Eye (tissue), 1 donor: ENCODE measurements around the gene TDP2.
"Not testable (repeated sequence)": the region's sequence is repeated elsewhere in the genome, so short reads cannot be mapped to it uniquely, and the experiment has no call there.

Experiments
- DNase-seq: peaks from one replicate; pipeline ENCODE4 v3.0.0-alpha.2; 2015

TDP2 gene

GRCh38 chr6:24678792-24679352 lies 12.2 kb upstream of the TDP2 start:
- not testable (repeated sequence) for DNase-seq

DNA sequence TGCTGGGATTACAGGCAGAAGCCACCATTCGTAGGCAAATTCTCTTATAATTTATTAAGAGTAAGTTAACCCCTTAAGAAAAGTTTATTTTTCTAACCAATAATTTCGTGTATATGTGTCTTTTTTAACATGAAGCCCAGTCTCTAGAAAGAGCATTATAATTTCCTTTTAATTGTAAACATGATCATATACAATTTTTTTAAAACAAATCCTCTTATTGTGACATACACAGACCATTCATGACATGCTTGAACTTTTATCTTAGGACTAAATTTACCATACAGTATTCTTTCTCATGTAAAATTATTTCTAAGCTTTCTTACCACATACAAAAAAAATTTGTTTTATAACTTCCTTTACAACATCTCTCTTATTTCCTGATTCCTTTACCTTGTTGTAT lies 6.9 kb upstream of the TDP2 start:
- DNase-seq = no peak

DNA sequence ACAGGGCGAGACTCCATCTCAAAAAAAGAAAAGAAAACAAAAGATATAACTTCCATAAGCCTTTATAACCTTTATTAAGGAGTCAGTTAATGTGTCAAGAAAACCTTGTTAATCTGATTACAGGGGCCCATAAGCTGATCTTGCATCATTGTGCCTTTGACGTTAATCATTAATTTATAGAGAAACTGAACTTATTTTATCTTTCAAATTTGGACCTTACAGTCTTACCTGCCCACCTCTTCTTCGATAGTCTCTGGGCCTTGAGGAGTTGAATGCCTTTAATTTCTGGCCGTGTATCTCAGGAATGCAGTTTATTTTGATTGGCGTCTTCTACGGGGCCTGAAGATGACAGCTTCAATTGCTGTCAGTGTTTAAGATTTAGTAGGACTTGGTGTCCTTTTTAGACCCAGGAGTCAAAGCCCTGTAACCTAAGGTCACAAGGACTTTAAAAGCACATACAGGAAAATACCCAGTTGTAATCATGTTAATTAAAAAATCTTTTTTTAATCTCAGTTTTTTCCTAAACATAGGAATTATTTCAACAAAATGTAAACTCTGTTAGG lies 6.0 kb upstream of the TDP2 start:
- no peak for DNase-seq

GRCh38 chr6:24671077-24671476 lies 4.4 kb upstream of the TDP2 start:
- DNase-seq = not testable (repeated sequence)

DNA sequence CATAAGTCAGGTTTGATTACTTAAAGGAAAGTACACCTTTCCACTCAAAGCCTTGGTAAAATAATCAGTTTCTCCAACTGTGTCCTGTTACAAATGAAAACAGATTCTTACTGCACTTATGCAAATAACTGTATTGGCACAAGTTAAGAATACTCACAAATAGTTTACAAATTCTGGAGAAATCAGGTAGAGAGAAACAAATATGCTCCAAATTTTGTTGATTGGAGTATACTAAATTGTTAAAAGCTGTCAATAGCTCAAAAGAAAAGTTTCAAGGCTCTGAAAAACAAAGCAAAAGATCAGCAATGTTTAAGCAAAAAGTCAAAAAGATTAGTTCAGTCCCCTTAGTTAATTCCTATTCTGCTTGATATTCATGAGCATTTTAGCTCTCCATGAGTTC lies 3.8 kb upstream of the TDP2 start:
- DNase-seq = peak; percentile 14

DNA sequence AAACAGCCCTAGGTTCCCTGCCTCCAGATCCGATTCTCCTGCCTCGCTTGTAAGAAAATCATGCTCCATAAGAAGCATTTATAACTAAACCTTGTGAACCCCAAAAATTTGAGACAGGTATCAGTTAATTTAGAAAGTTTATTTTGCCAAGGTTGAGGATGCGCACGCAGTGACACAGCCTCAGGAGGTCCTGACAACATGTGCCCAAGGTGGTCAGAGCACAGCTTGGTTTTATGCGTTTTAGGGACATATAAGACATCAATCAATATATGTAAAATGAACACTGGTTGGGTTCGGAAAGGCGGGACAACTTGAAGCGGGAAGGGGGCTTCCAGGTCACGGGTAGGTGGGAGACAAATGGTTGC lies 2.3 kb upstream of the TDP2 start:
- DNase-seq = no peak

DNA sequence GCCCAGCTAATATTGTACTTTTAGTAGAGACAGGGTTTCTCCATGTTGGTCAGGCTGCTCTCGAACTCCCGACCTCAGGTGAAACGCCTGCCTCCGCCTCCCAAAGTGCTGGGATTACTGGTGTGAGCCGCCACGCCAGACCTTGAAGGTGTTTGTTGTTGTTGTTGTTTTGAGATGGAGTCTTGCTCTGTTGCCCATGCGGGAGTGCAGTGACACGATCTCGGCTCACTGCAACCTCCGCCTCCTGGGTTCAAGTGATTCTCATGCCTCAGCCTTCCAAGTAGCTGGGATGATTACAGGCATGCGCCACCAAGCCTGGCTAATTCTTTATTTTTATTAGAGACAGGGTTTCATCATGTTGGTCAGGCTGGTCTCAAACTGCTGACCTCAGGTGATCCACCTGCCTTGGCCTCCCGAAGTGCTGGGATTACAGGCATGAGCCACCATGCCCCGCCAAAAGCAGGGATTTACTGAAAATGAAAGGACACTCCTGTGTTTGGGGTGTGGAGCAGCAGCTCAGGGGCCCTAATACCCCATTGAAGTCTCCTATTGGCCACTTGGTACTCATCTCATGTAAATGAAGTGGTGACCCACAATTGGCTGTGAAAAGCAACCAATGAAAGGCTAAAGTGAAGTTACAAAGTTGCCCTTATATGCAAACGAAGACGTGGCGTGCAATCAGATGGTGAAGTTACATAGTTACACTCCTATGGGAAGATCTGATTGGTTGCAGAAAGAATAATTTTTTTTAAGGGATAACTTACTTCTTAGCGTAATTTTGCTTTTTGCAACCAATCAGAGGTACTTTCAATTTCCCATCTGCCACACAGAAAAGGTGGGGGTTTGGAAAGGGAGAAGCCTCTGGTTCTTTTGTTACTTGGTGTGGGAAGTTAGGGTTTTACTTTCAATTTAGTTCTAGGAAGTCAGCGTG lies 1.6 kb upstream of the TDP2 start:
- not testable (repeated sequence) for DNase-seq

DNA sequence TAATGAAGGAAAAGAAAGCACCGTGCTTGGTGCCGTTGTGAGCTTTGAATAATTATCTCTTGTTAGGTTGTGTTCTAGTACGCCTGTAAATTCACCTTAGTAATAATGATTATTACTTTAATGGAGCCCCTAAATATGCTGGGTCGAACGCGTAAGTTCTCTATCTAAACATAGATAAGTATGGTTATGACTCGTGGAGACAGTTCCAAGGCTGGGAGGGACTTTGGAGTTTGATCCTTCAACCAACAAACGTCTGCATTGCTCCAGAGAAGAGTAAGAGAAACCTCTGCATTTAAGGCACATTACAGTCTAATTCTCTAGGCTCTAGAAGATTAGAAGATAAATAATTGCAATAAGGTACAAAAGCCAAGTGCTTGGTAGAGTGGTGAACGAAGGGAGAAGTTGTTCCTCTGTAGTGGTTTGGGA lies 692 bp upstream of the TDP2 start:
- DNase-seq = no peak

GRCh38 chr6:24666097-24666640 lies 530 bp downstream of the TDP2 start:
- DNase-seq = no peak

DNA sequence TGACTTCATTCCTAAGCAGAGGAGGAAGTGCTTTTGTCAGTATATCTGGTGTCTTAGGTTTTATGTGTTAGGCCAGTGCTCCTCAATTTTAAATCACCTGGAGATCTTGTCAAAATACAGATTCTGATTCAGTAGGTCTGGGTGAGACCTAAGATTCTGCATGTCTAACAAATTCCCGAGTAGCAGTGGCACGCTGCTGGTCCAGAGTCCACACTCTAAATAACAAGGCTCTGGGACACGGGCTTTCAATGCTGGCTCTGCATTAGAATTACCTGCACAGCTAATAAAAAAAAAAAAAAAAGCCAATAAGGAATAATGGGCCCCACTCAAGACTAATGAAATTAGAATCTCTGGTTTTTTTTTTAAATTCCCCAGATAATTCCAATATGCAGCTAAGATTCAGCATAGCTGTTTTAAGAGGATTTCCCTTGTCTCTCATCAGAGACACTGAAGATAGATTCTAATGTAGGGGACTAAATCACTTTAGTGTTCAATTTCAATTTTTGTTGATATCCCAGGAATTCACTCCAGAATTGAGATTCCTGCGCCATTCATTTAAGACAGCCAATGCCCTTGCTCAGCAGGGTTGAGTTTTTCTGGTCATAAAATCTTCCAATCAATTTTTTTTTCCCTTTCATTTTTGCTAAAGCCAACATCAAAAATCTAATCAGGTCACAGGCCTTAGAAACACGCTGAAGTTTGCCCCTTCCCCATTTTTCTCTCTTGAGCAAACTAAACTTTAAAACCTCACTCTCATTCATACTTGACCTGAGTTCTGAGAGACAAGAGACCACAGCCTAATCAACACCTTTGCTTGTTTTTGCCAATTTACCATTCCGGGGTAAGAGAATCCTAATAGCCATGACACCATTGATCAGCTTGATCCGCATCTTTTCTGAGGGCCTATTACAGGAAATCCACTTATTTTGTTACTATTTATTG lies 2.4 kb downstream of the TDP2 start:
- no peak for DNase-seq

DNA sequence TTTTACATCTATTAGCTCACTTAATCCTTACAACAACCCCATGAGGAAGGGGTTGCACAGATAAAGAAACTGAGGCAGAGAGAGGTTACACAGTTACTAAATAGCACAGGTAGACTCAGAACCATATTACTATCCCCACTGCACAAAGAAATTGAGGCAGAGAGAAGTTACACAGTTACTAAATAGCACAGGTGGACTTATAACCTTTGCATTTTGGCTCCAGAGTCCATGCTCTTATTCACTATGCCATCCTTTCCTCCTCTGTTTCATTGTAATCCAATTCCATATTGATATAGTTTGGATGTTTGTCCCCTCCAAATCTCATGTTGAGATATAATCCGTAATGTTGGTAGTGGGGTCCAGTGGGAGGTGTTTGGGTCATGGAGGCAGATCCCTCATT lies 3.5 kb downstream of the TDP2 start:
- DNase-seq = no peak

DNA sequence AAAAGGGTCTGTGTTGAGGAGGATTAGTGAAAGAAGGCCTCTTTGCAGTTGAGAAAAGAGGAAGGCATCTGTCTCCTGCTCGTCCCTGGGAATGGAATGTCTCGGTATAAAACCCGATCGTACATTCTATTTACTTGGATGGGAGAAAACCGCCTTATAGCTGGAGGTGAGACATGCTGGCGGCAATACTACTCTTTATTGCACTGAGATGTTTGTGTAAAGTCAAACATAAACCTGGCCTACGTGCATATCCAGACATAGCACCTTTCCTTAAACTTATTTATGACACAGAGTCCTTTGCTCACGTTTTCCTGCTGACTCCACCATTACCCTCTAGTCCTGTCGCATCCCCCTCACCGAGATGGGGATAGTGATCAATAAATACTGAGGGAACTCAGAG lies 4.5 kb downstream of the TDP2 start:
- DNase-seq = no peak

DNA sequence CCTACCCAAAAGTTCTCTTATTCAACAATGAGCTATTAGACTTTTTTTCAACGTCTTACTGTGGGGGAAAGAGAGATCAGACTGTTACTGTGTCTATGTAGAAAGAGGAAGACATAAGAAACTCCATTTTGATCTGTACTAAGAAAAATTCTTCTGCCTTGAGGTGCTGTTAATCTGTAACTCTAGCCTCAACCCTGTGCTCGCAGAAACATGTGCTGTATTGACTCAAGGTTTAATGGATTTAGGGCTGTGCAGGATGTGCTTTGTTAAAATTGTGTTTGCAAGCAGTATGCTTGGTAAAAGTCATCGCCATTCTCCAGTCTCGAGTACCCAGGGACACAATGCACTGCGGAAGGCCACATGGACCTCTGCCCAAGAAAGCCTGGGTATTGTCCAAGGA lies 4.9 kb downstream of the TDP2 start:
- not testable (repeated sequence) for DNase-seq

DNA sequence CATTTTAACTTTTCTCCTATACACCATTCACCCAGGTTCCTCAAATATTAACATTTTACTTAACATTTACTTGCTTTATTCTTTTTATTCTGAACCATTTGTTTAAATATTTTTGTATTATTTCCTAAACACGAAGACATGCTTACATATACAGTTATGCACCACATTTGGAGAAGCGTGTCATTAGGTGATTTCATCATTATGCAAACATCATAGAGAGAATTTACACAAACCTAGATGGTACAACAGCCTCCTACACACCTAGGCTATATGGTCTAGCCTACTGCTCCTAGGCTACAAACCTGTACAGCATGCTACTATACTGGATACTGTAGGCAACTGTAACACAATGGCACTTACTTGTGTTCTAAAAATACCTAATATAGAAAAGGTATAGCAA lies 6.6 kb downstream of the TDP2 start:
- no peak for DNase-seq

- DNase-seq = no peak
Observed at GRCh38 chr6:24659561-24659960, 7.1 kb downstream of the TDP2 start.

DNA sequence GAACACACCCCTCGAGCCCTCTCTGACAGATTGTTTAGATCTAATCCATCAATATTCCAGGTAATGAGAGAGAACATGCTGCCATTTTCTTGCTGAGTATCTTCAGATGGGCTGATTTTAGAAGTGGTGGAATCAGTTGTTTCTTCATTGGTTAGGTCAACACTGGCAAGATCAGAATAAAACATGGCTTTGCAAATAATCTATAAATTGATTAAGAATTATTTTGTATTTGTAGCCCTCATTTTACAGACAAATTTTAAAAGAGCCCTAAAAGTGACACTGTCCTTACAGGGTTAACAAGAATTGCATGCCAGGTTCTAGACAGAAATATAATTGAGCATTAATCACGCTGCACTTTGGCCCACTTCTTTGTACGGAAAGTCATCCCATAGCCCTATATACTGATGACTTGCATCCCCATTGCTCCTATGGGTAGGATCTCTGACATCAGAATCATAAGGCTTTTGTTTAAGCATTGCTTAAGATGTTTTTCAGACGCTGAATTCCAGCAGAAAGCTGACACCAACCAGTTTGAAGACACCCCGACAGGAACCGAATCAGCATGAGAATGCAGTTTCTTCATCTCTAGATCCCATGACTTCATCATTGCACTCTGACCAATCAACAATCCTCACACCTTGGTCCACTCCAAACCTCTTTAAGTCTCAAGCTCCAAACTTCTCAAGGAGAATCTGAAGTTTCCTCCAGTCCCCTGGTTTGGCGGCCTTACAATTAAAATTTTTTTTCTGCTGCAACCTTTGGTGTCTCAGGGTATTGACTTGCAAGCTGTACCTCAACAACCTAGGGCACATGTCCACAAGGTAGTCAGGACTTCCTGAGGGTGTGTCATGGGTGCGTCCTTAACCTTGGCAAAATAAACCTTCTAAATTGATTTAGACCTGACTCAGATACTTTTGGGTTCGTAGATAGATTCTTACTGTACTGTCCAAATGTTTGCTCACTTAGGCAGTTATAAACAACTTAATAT lies 7.8 kb downstream of the TDP2 start:
- no peak for DNase-seq

GRCh38 chr6:24655215-24655614 lies 11.5 kb downstream of the TDP2 start:
- DNase-seq = no peak

DNA sequence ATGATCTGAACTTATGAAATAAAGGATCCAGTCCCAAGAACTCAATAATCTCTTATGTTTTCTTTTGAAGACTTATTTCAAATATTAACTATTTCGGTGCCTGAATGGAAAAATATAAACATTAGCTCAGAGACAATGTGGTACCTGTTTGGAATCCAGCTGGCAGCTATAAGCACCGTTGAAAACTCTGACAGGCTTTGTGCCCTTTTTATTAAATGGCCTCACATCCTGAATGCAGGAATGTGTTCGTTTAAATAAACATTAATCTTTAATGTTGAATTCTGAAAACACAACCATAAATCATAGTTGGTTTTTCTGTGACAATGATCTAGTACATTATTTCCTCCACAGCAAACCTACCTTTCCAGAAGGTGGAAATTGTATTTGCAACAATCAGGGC lies 16.3 kb downstream of the TDP2 start:
- DNase-seq = no peak

- DNase-seq = no peak
Observed at GRCh38 chr6:24649691-24650090, 17.0 kb downstream of the TDP2 start.

- DNase-seq = no peak
Observed at GRCh38 chr6:24648276-24648675, 18.4 kb downstream of the TDP2 start.

DNA sequence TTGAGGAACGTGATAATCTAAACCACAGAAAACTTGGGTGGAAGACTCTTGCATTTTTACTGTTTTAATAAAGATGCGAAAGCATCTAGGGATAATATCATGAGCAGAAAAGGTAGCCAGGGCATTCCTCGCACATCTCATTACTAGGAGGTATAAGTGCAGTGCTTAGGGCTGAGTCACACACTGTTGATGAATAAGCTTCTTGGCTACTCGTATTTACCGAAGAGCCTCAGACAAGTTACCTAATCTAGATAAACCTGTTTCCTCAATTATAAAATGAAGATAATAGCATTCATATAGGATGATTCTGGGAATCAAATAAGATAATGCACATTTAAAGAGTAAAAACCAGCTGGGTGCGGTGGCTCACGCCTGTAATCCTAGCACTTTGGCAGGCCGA lies 19.9 kb downstream of the TDP2 start:
- DNase-seq = no peak

- DNase-seq = no peak
Observed at GRCh38 chr6:24644377-24644776, 22.3 kb downstream of the TDP2 start.
